Keratinocyte (primary cell): Measurements from ENCODE around the gene RMDN3. TPM values are rescaled to one million over a fixed set of nuclear protein-coding genes. Genes with fewer than 3 reads are reported as not detected.

ENCODE experiments used
- DNase-seq: peaks from one replicate; pipeline ENCODE4 v3.0.0-alpha.2; 2011; ENCODE audit warnings: low read depth, missing footprints, low spot score
- FAIRE-seq: peaks from 2 replicates; lab custom pipeline; 2011; peaks lifted over from hg19 to GRCh38; lab: Jason Lieb, UNC
- H2AFZ ChIP-seq: 2 replicates; pipeline ENCODE4 v1.6.0; 2012; ENCODE audit warnings: low read length, control low read depth, inconsistent platforms; ENCODE audit not compliant: control insufficient read depth
- H3K27ac ChIP-seq: 2 replicates; pipeline ENCODE4 v1.5.1; 2011; ENCODE audit warnings: low read length; ENCODE audit not compliant: control insufficient read depth, insufficient read depth
- H3K27me3 ChIP-seq: 3 replicates; pipeline ENCODE4 v1.6.0; 2011; ENCODE audit warnings: low read length; ENCODE audit not compliant: control insufficient read depth, insufficient read depth; ENCODE audit errors: extremely low read depth
- H3K36me3 ChIP-seq, 2 experiments: 2 replicates in 1 of 2; 3 replicates in 1 of 2; pipeline ENCODE4 v1.5.1; 2011; ENCODE audit warnings: low read length in 2 of 2, mild to moderate bottlenecking in 1 of 2; ENCODE audit not compliant: control insufficient read depth in 2 of 2, insufficient read depth in 2 of 2; ENCODE audit errors: extremely low read depth in 1 of 2
- H3K4me1 ChIP-seq: 3 replicates; pipeline ENCODE4 v1.5.1; 2011; ENCODE audit warnings: low read length; ENCODE audit not compliant: control insufficient read depth, insufficient read depth; ENCODE audit errors: extremely low read depth
- H3K4me2 ChIP-seq: 3 replicates; pipeline ENCODE4 v1.6.0; 2011; ENCODE audit warnings: low read depth, low read length; ENCODE audit not compliant: control insufficient read depth, insufficient read depth; ENCODE audit errors: extremely low read depth
- H3K4me3 ChIP-seq, 3 experiments: fragments of 200-600 bp in 1 of 3; sonication (generic) in 1 of 3; 2 replicates in 2 of 3; 3 replicates in 1 of 3; pipeline ENCODE4 v1.5.1; 2011 to 2016; ENCODE audit warnings: low read length in 3 of 3, mild to moderate bottlenecking in 3 of 3, control low read depth in 2 of 3, inconsistent platforms in 1 of 3, low read depth in 1 of 3, mixed read lengths in 1 of 3, mixed run types in 1 of 3, moderate library complexity in 1 of 3; ENCODE audit not compliant: control insufficient read depth in 2 of 3, insufficient read depth in 2 of 3; ENCODE audit errors: extremely low read depth in 1 of 3
- H3K79me2 ChIP-seq: 2 replicates; pipeline ENCODE4 v1.6.0; 2012; ENCODE audit warnings: low read length; ENCODE audit not compliant: control insufficient read depth, insufficient read depth
- H3K9ac ChIP-seq: 3 replicates; pipeline ENCODE4 v1.6.0; 2011; ENCODE audit warnings: low read length; ENCODE audit not compliant: control insufficient read depth, insufficient read depth; ENCODE audit errors: extremely low read depth
- H3K9me1 ChIP-seq: 3 replicates; pipeline ENCODE4 v1.6.0; 2011; ENCODE audit warnings: low read length; ENCODE audit not compliant: control insufficient read depth, insufficient read depth; ENCODE audit errors: extremely low read depth
- H3K9me3 ChIP-seq: 2 replicates; pipeline ENCODE4 v1.5.1; 2012; ENCODE audit warnings: low read depth, low read length; ENCODE audit not compliant: control insufficient read depth
- H4K20me1 ChIP-seq: 3 replicates; pipeline ENCODE4 v1.6.0; 2011; ENCODE audit warnings: low read length; ENCODE audit not compliant: control insufficient read depth, insufficient read depth; ENCODE audit errors: extremely low read depth
- EZH2 ChIP-seq: IDR thresholded peaks from one replicate; pipeline ENCODE4 v1.6.1; 2012; ENCODE audit warnings: inconsistent platforms, mild to moderate bottlenecking, low read length, moderate library complexity
- dilution Hi-C: fragments of 300-500 bp; cut with MboI; formaldehyde crosslinking; loops from one replicate; pipeline ENCODE4 v1.7.0; 2020; ENCODE audit warnings: low sequenced_read_pairs; ENCODE audit not compliant: extremely low pct_ligation_motif_present
- polyA plus RNA-seq, 5 experiments: library from polyadenylated mRNA; depleted of rRNA in 3 of 5; stranded (reverse) in 3 of 5; stranded (forward) in 1 of 5; unstranded in 1 of 5; fragments of >200 nt; gene quantifications; 1 replicate in 1 of 5; 2 replicates in 3 of 5; 3 replicates in 1 of 5; pipeline versions ENCODE4 v1.2.1 to v1.2.3, GENCODE V29; 2011 to 2012; ENCODE audit warnings: missing spikeins in 2 of 5, low read depth in 1 of 5, low replicate concordance in 1 of 5
- TF ChIP-seq, protein P1 (sequence below), 3 experiments: IDR thresholded peaks in 1 of 3; conservative IDR thresholded peaks in 1 of 3; optimal IDR thresholded peaks in 1 of 3; 2 replicates in 2 of 3; 3 replicates in 1 of 3; pipeline versions ENCODE3 to v1.5.1; 2011; ENCODE audit warnings: low read length in 3 of 3, mild to moderate bottlenecking in 3 of 3, moderate library complexity in 2 of 3, control low read depth in 1 of 3, inconsistent platforms in 1 of 3; ENCODE audit not compliant: insufficient read depth in 2 of 3; ENCODE audit errors: extremely low read depth in 1 of 3

Gene RMDN3
- polyA plus RNA-seq, 1 donor (not counting 4 experiments of a cell fraction or from before 2014, with no cell fraction given), result 23.0 TPM

GRCh38 chr15:40796512-40796911, 41.5 kb upstream of the RMDN3 start:
- Histone ChIP-seq H3K27me3 (no peaks in the 10 kb centered on the region), H4K20me1 (no peaks in the 10 kb centered on the region), H3K4me1 (peaks cover 30% of the 10 kb centered on the region), H3K79me2 (peaks cover 41% of the 10 kb centered on the region), H3K4me2 (no peak overlapping the region), H2AFZ (no peak overlapping the region), H3K9me1 (no peaks in the 10 kb centered on the region), H3K9me3 (no peaks in the 10 kb centered on the region), H3K9ac (no peak overlapping the region), H3K27ac (no peak overlapping the region), H3K36me3 (peaks cover 0 to 2% of the 10 kb centered on the region in 2 experiments), H3K4me3 (no peak overlapping the region)
- FAIRE-seq (no peak), DNase-seq (no peak)
- dilution Hi-C loops, result no loop called here
- no peak for TF ChIP-seq EZH2
- TF ChIP-seq, protein P1, sequence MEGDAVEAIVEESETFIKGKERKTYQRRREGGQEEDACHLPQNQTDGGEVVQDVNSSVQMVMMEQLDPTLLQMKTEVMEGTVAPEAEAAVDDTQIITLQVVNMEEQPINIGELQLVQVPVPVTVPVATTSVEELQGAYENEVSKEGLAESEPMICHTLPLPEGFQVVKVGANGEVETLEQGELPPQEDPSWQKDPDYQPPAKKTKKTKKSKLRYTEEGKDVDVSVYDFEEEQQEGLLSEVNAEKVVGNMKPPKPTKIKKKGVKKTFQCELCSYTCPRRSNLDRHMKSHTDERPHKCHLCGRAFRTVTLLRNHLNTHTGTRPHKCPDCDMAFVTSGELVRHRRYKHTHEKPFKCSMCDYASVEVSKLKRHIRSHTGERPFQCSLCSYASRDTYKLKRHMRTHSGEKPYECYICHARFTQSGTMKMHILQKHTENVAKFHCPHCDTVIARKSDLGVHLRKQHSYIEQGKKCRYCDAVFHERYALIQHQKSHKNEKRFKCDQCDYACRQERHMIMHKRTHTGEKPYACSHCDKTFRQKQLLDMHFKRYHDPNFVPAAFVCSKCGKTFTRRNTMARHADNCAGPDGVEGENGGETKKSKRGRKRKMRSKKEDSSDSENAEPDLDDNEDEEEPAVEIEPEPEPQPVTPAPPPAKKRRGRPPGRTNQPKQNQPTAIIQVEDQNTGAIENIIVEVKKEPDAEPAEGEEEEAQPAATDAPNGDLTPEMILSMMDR (optimal IDR thresholded peaks at IDR 0.05 in 1 of 3, IDR thresholded peaks at IDR 0.05 in 1 of 3, conservative IDR thresholded peaks at IDR 0.05 in 1 of 3; ENCODE audit: extremely low read depth in 1 of 3, insufficient read depth in 2 of 3, low read length in 3 of 3), result no peak

DNA sequence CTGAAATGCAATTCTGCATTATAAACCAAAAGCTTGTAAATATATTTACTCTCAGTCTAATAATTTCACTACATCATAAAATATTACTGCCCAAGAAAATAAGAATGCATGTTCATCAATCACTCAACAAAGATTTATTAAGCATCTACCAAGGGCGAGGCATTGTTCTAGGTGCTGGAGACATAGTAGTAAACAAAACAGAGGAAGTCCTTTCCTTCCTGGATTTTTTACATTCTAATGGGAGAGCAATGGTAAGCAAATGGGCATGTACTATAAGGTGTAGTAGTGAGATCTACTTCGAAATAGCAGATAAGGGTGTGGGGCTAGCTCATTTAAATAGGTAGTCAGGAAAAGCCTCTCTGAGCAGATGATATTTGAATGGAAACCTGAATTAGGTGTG, 41.0 kb upstream of the RMDN3 start:
- DNase-seq (no peak), FAIRE-seq (no peak)
- Histone ChIP-seq H3K4me1 (peaks cover 30% of the 10 kb centered on the region), H3K9me3 (no peaks in the 10 kb centered on the region), H3K36me3 (peaks cover 0 to 2% of the 10 kb centered on the region in 2 experiments), H2AFZ (no peak overlapping the region), H3K4me2 (no peak overlapping the region), H3K4me3 (no peak overlapping the region), H3K27ac (no peak overlapping the region), H4K20me1 (no peaks in the 10 kb centered on the region), H3K79me2 (peaks cover 39% of the 10 kb centered on the region), H3K9ac (no peak overlapping the region), H3K9me1 (no peaks in the 10 kb centered on the region), H3K27me3 (no peaks in the 10 kb centered on the region)
- dilution Hi-C loops, result no loop called here
- TF ChIP-seq, protein P1 (optimal IDR thresholded peaks at IDR 0.05 in 1 of 3, IDR thresholded peaks at IDR 0.05 in 1 of 3, conservative IDR thresholded peaks at IDR 0.05 in 1 of 3; ENCODE audit: extremely low read depth in 1 of 3, insufficient read depth in 2 of 3, low read length in 3 of 3), result no peak
- TF ChIP-seq EZH2, result no peak
